Mammary epithelial cell (primary cell): Measurements from ENCODE around the gene LRMDA.

Experiments
- EZH2 ChIP-seq: IDR thresholded peaks from 2 replicates; pipeline ENCODE4 v1.6.1; 2012; ENCODE audit warnings: low read length, inconsistent platforms, borderline replicate concordance
- TF ChIP-seq, protein P1 (sequence below), 2 donors: IDR thresholded peaks in 1 of 2; conservative IDR thresholded peaks in 1 of 2; 2 replicates each; pipeline ENCODE4 v1.5.1; 2011 to 2012; ENCODE audit warnings: inconsistent platforms in 2 of 2, low read length in 2 of 2, mild to moderate bottlenecking in 2 of 2, control low read depth in 1 of 2, low read depth in 1 of 2; ENCODE audit not compliant: insufficient read depth in 1 of 2; ENCODE audit errors: extremely low read depth in 1 of 2

DNA sequence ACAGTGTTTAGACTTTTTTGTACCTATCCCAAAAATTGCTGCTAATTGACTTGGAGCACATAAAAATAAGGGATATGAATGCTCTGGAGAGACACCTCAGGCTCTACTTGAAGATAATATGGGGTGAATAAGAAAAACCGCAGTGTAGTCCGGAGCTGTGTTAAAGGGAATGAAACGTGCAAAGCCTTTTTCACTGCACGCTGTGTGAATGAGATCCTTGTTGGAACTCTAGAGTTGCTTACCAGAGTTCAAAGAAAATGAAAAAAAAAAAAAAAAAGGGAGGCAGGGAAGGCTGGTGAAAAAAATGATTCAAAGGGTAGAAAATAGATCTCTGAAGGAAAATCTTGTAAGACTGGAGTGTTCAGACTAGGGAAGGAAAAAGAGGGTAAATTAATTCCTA, 226.6 kb downstream of the LRMDA start:
- TF ChIP-seq, protein P1, sequence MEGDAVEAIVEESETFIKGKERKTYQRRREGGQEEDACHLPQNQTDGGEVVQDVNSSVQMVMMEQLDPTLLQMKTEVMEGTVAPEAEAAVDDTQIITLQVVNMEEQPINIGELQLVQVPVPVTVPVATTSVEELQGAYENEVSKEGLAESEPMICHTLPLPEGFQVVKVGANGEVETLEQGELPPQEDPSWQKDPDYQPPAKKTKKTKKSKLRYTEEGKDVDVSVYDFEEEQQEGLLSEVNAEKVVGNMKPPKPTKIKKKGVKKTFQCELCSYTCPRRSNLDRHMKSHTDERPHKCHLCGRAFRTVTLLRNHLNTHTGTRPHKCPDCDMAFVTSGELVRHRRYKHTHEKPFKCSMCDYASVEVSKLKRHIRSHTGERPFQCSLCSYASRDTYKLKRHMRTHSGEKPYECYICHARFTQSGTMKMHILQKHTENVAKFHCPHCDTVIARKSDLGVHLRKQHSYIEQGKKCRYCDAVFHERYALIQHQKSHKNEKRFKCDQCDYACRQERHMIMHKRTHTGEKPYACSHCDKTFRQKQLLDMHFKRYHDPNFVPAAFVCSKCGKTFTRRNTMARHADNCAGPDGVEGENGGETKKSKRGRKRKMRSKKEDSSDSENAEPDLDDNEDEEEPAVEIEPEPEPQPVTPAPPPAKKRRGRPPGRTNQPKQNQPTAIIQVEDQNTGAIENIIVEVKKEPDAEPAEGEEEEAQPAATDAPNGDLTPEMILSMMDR (conservative IDR thresholded peaks at IDR 0.05 in 1 of 2, IDR thresholded peaks at IDR 0.05 in 1 of 2; ENCODE audit: extremely low read depth in 1 of 2, insufficient read depth in 1 of 2, low read depth in 1 of 2, low read length in 2 of 2), result no peak
- no peak for TF ChIP-seq EZH2
